HG03378 (cell line): ENCODE data around the gene FUT6.

Experiments used
- ATAC-seq: cut with Tn5 transposase; IDR thresholded peaks from one replicate; pipeline ENCODE4 v1.9.1; 2021; ENCODE audit warnings: mild to moderate bottlenecking, moderate library complexity; ENCODE audit not compliant: unreplicated experiment

Gene FUT6

GRCh38 chr19:5805462-5806132 is 33.9 kb downstream of the FUT6 start:
- ATAC-seq: no peak

- no peak for ATAC-seq
These were observed 34.7 kb downstream of the FUT6 start, which contains the start of gene NRTN for GRCh38 chr19:5804516-5805461. Gene NRTN, plus strand, starts transcription at chr19:5805067. Its CDS starts 19,099 bp downstream, at chr19:5824166.

- ATAC-seq: no peak
These were observed 35.6 kb downstream of the FUT6 start for GRCh38 chr19:5803752-5804515.

GRCh38 chr19:5803441-5803751 is 36.1 kb downstream of the FUT6 start:
- ATAC-seq: no peak

GRCh38 chr19:5801796-5802619 is 37.5 kb downstream of the FUT6 start:
- ATAC-seq: no peak

GRCh38 chr19:5800361-5801270 is 38.9 kb downstream of the FUT6 start:
- ATAC-seq: no peak

GRCh38 chr19:5799247-5800241 is 40.0 kb downstream of the FUT6 start:
- ATAC-seq: no peak

GRCh38 chr19:5798244-5798643 is 41.3 kb downstream of the FUT6 start:
- no peak for ATAC-seq

- no peak for ATAC-seq
These were observed 44.1 kb downstream of the FUT6 start for GRCh38 chr19:5795382-5795919.

- no peak for ATAC-seq
These were observed 46.3 kb downstream of the FUT6 start for GRCh38 chr19:5793188-5793587.

GRCh38 chr19:5792224-5792623 is 47.3 kb downstream of the FUT6 start:
- no peak for ATAC-seq

GRCh38 chr19:5790559-5791520 is 48.7 kb downstream of the FUT6 start, which contains the start of gene DUS3L:
Gene DUS3L, minus strand, starts transcription at chr19:5791163. Its CDS starts 22 bp downstream, at chr19:5791141.
- ATAC-seq: peak; percentile 86

- ATAC-seq: no peak
These were observed 49.5 kb downstream of the FUT6 start for GRCh38 chr19:5789886-5790558.

GRCh38 chr19:5789351-5789761 is 50.1 kb downstream of the FUT6 start:
- ATAC-seq: no peak

- ATAC-seq: no peak
These were observed 51.1 kb downstream of the FUT6 start for GRCh38 chr19:5788422-5788821.
